Immature natural killer cell (primary cell): ENCODE data around the gene METTL26. TPM values are rescaled to one million over a fixed set of nuclear protein-coding genes. Genes with fewer than 3 reads are reported as not detected.
A peak's percentile ranks its signal among the peaks of the same experiment; 100 is the strongest.

ENCODE experiments used
- DNase-seq, 3 donors: peaks; one replicate each; pipeline ENCODE4 v3.0.0; 2022; ENCODE audit warnings: mixed read lengths in 1 of 3
- H3K27ac Mint-ChIP-seq, 6 donors: one replicate each; pipeline ENCODE4 v1.8.0; 2020; ENCODE audit warnings: mixed read lengths in 6 of 6, mild to moderate bottlenecking in 5 of 6, inconsistent platforms in 4 of 6, moderate library complexity in 3 of 6
- H3K27me3 Mint-ChIP-seq, 3 donors: one replicate each; pipeline ENCODE4 v1.8.0; 2020 to 2021; ENCODE audit warnings: low read depth in 3 of 3, mild to moderate bottlenecking in 3 of 3, mixed read lengths in 3 of 3, moderate library complexity in 3 of 3, inconsistent platforms in 1 of 3
- H3K36me3 Mint-ChIP-seq, 3 donors: one replicate each; pipeline ENCODE4 v1.8.0; 2020; ENCODE audit warnings: mixed read lengths in 3 of 3, inconsistent platforms in 2 of 3, mild to moderate bottlenecking in 2 of 3
- H3K4me1 Mint-ChIP-seq, 2 donors: one replicate each; pipeline ENCODE4 v1.8.0; 2020; ENCODE audit warnings: inconsistent platforms in 2 of 2, mild to moderate bottlenecking in 2 of 2, mixed read lengths in 2 of 2, moderate library complexity in 1 of 2
- H3K4me3 Mint-ChIP-seq, 5 donors: one replicate each; pipeline ENCODE4 v1.8.0; 2020; ENCODE audit warnings: mild to moderate bottlenecking in 5 of 5, mixed read lengths in 5 of 5, inconsistent platforms in 3 of 5, moderate library complexity in 3 of 5
- H3K9me3 Mint-ChIP-seq, 6 donors: one replicate each; pipeline ENCODE4 v1.8.0; 2020; ENCODE audit warnings: mild to moderate bottlenecking in 6 of 6, mixed read lengths in 6 of 6, inconsistent platforms in 4 of 6, moderate library complexity in 3 of 6
- polyA plus RNA-seq, 3 donors: library from polyadenylated mRNA; unstranded; fragments of 300-500 nt; fragmentation: Illumina TruSeq; gene quantifications; one replicate each; pipeline ENCODE4 v1.2.3, GENCODE V29; 2021

The METTL26 gene
- polyA plus RNA-seq, 3 donors from 2014 or later = 89.3 to 128 (median 93.9) TPM

DNA sequence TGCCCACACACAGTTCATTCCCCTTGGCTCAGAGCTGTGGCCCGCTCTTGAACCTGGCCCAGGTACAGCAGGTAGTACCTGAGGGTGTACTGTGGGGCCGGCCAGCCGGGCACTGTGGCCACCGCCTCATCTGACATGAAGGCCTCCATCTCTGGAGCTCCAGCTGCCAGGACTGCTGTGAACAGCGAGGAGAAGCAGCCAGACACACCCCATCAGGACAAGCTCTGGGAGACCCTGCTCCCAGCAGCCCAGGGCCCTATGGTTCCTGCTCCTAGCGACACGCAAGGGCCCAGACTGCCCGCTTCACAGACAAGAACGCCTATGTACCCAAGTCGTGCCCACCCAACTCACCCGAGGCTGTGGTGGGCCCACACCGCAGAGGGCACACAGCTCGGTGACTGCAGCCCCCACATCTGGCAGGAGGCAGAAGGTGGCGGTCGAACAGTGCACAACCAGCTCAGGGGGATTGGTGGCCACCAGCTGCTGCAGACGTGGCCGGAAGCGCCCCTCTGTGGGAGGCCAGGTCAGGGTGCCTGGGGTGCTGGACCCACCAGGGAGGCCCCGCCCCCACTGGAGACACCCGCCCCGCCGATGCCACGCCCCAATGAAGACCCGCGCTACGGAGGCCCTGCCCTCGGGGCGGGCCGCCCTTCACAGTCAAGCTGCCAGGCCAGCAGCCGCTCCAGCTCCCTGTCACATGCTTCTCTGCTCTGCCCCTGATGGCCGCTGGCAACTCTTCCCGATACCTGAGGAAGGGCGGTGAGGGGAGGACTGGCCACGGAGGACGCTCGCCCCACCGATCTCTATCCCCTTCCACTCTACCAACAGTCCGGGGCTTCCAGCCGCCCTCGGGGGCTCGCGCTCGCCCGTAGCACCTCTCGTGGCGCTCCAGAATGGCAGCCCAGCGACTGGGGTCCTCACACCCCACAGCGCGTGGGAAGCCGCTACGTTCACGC, 43.0 kb upstream of the METTL26 start:
- H3K4me1 Mint-ChIP-seq = peaks cover 11 to 23% of the 10 kb centered on the region in 2 donors
- H3K4me3 Mint-ChIP-seq = peak overlapping the region; percentile 77 to 86 (median 84)
- no peaks in the 10 kb centered on the region for H3K9me3 Mint-ChIP-seq
- peak overlapping the region in 5 of 6 donors; percentile 60 to 82 (median 78) for H3K27ac Mint-ChIP-seq
- peaks cover 0 to 2% (median 0%) of the 10 kb centered on the region in 3 donors for H3K36me3 Mint-ChIP-seq
- peaks cover 7 to 8% (median 7%) of the 10 kb centered on the region in 3 donors for H3K27me3 Mint-ChIP-seq
- peak; percentile 53 to 65 (median 57) for DNase-seq

DNA sequence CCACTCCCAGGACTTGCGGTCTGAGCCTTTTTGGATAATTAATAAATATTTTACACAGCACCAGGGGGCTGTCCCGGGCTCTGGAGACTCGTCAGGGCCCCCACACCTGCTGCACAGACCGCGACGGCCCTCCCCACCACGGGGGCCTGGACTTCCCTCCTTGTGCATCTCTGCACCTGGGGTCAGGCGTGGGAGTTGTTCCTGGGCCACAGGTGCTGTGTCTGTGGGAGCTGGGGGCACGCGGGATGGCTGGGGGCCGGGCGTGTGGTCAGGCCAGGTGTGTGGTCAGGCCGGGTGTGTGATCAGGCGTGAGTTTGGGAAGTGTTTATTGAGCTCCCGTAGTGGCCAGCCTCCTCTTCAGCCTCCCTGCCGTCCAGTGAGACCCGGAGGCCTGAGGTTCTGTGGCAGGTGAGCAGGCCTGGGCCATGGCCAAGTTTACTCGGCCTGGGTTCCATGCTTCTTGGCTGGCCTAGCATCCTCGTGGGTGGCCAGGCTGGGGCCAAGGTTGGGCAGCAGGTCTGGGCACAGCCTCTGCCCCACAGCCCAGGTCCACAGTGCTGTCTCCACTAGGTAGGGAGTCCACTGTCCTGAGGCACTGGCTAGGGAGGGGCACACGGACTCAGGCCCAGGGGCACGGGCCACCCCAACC, 42.2 kb upstream of the METTL26 start:
- Mint-ChIP-seq H3K27me3 (peaks cover 7 to 8% (median 7%) of the 10 kb centered on the region in 3 donors), H3K4me3 (no peak overlapping the region), H3K36me3 (peaks cover 0 to 2% (median 0%) of the 10 kb centered on the region in 3 donors), H3K4me1 (peaks cover 11 to 23% of the 10 kb centered on the region in 2 donors), H3K27ac (no peak overlapping the region), H3K9me3 (no peaks in the 10 kb centered on the region)
- no peak for DNase-seq

DNA sequence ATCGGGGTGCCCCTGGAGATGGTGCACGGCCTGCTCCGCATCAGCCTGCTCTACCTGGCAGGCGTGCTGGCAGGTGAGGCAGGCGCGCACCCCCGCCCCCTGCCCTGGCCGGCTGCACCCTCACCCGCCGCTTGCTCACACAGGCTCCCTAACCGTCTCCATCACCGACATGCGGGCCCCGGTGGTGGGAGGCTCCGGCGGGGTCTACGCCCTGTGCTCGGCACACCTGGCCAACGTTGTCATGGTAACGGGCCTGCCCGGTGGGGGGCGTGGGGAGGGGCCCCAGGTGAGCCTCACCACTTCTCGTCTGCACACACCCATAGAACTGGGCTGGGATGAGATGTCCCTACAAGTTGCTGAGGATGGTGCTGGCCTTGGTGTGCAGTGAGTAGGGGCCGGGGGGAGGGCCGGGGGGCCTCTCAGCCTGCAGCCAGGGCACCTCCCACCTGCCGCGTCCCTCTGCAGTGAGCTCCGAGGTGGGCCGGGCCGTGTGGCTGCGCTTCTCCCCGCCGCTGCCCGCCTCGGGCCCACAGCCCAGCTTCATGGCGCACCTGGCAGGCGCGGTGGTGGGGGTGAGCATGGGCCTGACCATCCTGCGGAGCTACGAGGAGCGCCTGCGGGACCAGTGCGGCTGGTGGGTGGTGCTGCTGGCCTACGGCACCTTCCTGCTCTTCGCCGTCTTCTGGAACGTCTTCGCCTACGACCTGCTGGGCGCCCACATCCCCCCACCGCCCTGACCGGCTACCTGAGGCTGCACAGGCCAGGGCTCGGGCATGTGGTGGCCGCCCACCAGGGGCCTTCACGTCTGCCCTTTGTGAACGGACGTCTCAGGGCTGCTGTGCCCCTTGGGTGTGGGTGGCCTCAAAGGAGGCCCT, 41.4 kb upstream of the METTL26 start:
- DNase-seq = no peak
- H3K4me1 Mint-ChIP-seq = peaks cover 11 to 22% of the 10 kb centered on the region in 2 donors
- peaks cover 0 to 2% (median 0%) of the 10 kb centered on the region in 3 donors for H3K36me3 Mint-ChIP-seq
- no peak overlapping the region for H3K27ac Mint-ChIP-seq
- H3K27me3 Mint-ChIP-seq = peaks cover 6 to 8% (median 7%) of the 10 kb centered on the region in 3 donors
- H3K9me3 Mint-ChIP-seq = no peaks in the 10 kb centered on the region
- H3K4me3 Mint-ChIP-seq = no peak overlapping the region

DNA sequence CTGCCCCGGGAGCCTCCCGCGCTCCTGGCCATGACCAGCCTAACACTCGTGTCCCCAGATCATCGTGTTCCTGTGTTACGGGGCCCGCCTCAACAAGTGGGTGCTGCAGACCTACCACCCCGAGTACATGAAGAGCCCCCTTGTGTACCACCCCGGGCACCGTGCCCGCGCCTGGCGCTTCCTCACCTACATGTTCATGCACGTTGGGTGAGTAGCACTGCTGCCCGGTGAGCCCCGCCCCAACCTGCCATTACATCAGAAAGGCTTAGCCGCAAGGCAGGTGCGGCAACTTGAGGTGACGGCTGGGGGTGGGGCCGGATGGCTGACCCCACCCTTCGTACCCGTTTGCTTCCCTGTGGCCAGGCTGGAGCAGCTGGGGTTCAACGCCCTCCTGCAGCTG, 40.8 kb upstream of the METTL26 start:
- Mint-ChIP-seq H3K4me3 (no peak overlapping the region), H3K9me3 (no peaks in the 10 kb centered on the region), H3K27ac (no peak overlapping the region), H3K27me3 (peaks cover 1 to 8% (median 7%) of the 10 kb centered on the region in 3 donors), H3K4me1 (peaks cover 11 to 19% of the 10 kb centered on the region in 2 donors), H3K36me3 (no peaks in the 10 kb centered on the region)
- DNase-seq = no peak

DNA sequence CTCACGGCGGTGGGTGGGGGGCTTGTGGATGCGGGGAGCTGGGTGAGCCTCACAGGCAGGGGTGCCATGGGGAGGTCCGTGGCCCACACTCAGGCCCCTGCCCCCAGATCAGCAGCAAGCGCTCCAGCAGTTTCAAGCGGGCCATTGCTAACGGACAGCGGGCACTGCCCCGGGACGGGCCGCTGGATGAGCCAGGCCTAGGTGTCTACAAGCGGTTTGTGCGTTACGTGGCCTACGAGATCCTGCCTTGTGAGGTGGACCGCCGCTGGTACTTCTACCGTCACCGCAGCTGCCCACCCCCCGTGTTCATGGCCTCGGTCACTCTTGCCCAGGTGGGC, 40.4 kb upstream of the METTL26 start:
- no peak overlapping the region for H3K4me3 Mint-ChIP-seq
- peaks cover 7 to 15% of the 10 kb centered on the region in 2 donors for H3K4me1 Mint-ChIP-seq
- no peak overlapping the region for H3K27ac Mint-ChIP-seq
- H3K36me3 Mint-ChIP-seq = no peaks in the 10 kb centered on the region
- H3K9me3 Mint-ChIP-seq = no peaks in the 10 kb centered on the region
- H3K27me3 Mint-ChIP-seq = peaks cover 0 to 8% (median 7%) of the 10 kb centered on the region in 3 donors
- no peak for DNase-seq

DNA sequence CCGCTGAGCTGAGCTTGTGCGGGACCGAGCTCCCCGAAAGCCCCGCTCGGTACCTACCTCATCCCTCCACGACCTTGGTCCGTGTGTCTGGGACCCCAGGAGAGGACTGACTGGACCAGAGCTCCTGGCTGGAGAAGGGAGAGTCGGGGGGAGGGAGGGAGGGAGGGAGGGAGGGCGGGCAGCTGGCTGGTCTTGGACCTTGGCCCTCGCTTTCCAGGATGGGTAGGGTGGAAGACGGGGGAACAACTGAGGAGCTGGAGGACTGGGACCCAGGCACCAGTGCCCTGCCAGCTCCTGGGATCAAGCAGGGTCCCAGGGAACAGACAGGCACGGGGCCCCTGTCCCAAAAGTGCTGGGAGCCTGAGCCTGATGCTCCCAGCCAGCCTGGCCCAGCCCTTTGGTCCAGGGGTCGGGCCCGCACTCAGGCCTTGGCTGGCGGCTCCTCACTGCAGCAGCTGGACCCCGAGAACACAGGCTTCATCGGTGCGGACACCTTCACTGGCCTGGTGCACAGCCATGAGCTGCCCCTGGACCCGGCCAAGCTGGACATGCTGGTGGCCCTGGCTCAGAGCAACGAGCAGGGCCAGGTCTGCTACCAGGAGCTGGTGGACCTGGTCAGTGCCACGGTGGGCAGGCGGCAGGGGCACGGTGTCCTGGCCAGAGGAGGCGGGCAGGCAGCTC, 39.9 kb upstream of the METTL26 start:
- no peak for DNase-seq
- H3K9me3 Mint-ChIP-seq = no peaks in the 10 kb centered on the region
- H3K4me3 Mint-ChIP-seq = no peak overlapping the region
- H3K27ac Mint-ChIP-seq = no peak overlapping the region
- H3K27me3 Mint-ChIP-seq = peaks cover 0 to 8% (median 7%) of the 10 kb centered on the region in 3 donors
- peaks cover 3 to 10% of the 10 kb centered on the region in 2 donors for H3K4me1 Mint-ChIP-seq
- H3K36me3 Mint-ChIP-seq = no peaks in the 10 kb centered on the region

DNA sequence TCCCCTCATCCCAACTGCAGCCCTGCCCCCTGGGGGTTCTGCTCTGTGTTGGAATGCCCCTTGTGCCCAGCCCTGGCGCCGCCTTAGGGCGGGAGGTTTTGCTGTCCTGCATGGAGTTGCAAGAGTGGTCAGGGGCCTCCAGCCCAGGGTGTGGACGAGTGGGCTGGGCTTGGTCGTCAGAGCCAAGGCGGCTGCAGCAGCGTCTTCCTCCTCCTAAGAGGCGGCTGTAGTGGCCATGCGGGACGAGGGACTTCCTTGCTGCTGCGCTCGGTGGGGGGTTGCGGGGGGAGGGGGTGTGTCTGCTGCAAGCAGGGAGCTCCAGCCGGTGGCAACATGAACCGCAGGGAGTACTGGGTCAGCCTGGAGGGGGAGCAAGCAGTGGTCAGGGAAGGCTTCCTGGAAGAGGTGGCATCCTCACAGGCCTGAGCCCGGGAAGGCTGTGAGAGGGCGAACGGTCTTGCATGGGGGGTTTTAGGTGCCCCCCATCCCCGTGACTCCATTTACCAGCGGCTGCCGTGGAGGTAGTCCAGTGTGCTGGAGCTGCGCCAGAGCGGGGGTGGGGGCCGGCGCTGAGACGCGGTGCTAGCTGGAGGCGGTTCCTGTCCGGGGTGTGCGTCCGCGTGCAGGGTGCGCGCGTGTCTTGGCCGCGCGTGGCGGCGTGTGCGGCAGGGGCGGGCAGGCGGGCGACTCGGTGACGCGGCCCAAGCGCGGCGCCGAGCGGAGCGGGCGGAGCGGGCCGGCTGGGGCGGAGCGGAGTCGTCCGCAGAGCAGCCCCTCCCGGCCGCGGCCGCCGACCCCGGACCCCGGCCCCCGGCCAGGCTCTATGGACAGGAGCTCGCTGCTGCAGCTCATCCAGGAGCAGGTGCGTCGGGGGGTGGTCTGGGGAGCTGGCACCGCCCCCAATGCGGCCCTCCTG, 39.1 kb upstream of the METTL26 start, which contains the start of gene RHBDL1:
Gene RHBDL1, plus strand, starts transcription at position 704 of the 916 bp plus-strand sequence. Its CDS starts 120 bp downstream, at position 824.
- no peak within 1 kb of the TSS for H3K27ac Mint-ChIP-seq
- no peaks in the 10 kb centered on the region for H3K9me3 Mint-ChIP-seq
- H3K4me1 Mint-ChIP-seq = peaks cover 0 to 8% of the 10 kb centered on the region in 2 donors
- H3K4me3 Mint-ChIP-seq = peak within 1 kb of the TSS in 4 of 5 donors; percentile 12 to 32 (median 16)
- no peaks in the 10 kb centered on the region for H3K36me3 Mint-ChIP-seq
- H3K27me3 Mint-ChIP-seq = peaks cover 0 to 8% (median 7%) of the 10 kb centered on the region in 3 donors
- peak in 1 of 3 donors; percentile 24 for DNase-seq

DNA sequence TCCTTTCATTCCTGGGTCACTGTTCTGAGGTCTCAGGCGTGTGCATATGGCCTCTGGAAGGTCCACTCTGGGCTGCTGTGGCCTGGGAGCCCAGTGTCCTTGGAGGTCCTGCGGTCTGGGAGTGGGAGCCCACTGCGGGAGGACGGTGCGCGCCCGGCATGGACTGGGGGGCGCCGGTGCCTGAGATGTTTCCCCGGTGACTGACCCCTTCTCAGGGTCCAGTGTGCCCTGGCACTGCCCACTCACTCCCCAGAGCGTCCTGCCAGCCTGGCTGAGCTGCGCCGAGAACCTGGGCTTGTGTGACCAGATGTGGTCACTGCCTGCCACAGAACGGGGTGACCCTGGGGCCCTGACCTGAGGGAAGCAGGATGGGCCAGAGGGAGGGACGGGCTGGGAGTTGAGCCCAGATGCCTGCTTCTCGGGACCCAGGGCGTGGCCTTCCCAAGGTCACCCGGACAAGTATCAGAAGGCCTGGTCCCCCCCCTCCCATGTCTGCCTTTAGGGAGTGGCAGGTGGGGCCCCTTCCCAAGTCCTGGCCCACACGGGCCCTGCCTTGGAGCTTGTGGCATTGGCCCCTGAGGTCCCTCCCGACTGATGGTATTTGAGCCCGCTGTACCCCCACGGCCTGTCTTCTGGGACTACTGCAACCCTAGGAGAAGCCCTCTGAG, 38.2 kb upstream of the METTL26 start:
- H3K4me1 Mint-ChIP-seq = peaks cover 0 to 12% of the 10 kb centered on the region in 2 donors
- H3K9me3 Mint-ChIP-seq = no peaks in the 10 kb centered on the region
- H3K27ac Mint-ChIP-seq = no peak overlapping the region
- peaks cover 0 to 8% (median 5%) of the 10 kb centered on the region in 3 donors for H3K27me3 Mint-ChIP-seq
- no peaks in the 10 kb centered on the region for H3K36me3 Mint-ChIP-seq
- H3K4me3 Mint-ChIP-seq = no peak overlapping the region
- no peak for DNase-seq

DNA sequence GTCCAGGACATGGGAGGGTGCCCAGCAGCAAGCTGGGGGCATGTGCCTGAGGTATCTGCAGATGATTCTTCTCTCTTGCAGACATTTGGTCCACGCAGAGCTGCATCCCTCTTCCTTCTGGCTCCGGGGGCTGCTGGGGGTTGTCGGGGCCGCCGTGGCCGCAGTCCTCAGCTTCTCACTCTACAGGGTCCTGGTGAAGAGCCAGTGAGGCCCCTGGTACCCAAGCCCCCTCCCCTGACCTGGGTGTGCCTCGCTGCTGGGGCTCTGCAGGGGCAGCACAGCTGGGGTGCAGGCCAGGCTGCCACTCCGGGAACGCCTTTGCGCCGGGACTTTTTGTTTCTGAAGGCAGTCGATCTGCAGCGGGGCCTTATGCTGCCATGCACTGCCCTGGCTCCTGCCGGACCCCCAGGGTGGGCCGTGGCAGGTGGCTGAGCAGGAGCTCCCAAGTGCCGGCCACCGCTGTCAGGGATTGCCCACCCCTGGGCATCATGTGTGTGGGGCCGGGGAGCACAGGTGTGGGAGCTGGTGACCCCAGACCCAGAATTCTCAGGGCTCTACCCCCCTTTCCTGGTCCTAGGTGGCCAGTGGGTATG, 37.4 kb upstream of the METTL26 start:
- no peaks in the 10 kb centered on the region for H3K9me3 Mint-ChIP-seq
- no peak overlapping the region for H3K4me3 Mint-ChIP-seq
- peaks cover 0 to 10% of the 10 kb centered on the region in 2 donors for H3K4me1 Mint-ChIP-seq
- DNase-seq = no peak
- no peaks in the 10 kb centered on the region for H3K36me3 Mint-ChIP-seq
- H3K27me3 Mint-ChIP-seq = peaks cover 0 to 6% (median 3%) of the 10 kb centered on the region in 3 donors
- no peak overlapping the region for H3K27ac Mint-ChIP-seq

DNA sequence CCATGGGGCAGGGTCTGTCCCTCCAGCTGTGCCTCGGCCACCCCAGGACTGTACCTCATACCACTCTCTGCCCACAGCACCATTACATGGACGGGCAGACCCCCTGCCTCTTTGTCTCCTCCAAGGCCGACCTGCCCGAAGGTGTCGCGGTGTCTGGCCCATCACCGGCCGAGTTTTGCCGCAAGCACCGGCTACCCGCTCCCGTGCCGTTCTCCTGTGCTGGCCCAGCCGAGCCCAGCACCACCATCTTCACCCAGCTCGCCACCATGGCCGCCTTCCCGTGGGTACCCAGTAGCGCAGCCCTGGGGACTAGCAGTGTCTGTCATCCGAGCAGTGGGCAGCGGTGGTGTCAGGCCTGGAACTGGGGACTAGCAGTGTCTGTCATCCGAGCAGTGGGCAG, 36.7 kb upstream of the METTL26 start:
- H3K4me3 Mint-ChIP-seq = no peak overlapping the region
- no peak overlapping the region for H3K27ac Mint-ChIP-seq
- DNase-seq = no peak
- no peaks in the 10 kb centered on the region for H3K9me3 Mint-ChIP-seq
- H3K36me3 Mint-ChIP-seq = no peaks in the 10 kb centered on the region
- peaks cover under 1 to 10% of the 10 kb centered on the region in 2 donors for H3K4me1 Mint-ChIP-seq
- peaks cover 0 to 8% (median 3%) of the 10 kb centered on the region in 3 donors for H3K27me3 Mint-ChIP-seq

DNA sequence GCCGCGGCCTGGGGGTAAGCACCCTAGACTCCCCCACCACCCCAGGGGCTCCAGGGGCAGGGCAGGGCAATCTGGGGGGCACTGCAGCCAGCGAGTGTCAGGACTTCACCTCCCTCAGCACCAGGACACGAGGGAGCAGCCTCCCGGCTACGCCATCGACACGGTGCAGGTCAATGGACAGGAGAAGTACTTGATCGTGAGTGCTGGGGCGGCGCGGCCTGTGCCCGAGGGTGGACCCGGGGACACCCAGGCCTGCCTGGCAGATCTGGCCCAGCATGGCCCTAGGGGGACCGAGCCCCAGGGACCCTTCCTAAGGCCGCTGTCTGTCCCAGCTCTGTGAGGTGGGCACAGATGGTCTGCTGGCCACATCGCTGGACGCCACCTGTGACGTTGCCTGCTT, 36.3 kb upstream of the METTL26 start:
- H3K4me3 Mint-ChIP-seq = no peak overlapping the region
- DNase-seq = no peak
- H3K27me3 Mint-ChIP-seq = peaks cover 2 to 8% (median 4%) of the 10 kb centered on the region in 3 donors
- no peaks in the 10 kb centered on the region for H3K36me3 Mint-ChIP-seq
- H3K4me1 Mint-ChIP-seq = peaks cover 5 to 15% of the 10 kb centered on the region in 2 donors
- no peak overlapping the region for H3K27ac Mint-ChIP-seq
- H3K9me3 Mint-ChIP-seq = no peaks in the 10 kb centered on the region
